H1 (cell line): ENCODE results near the gene PAXX. TPM values are rescaled to one million over a fixed set of nuclear protein-coding genes. Genes with fewer than 3 reads are reported as not detected.

Source experiments
- CTCF ChIA-PET: fragments of 300-600 bp; sonication (Branson Sonifier 250); formaldehyde crosslinking; loops from one replicate; lab custom pipeline; 2021; ENCODE audit not compliant: partially characterized antibody; lab: Charles Lee
- POLR2A ChIA-PET: fragments of 300-600 bp; sonication (Branson Sonifier 250); formaldehyde crosslinking; loops from one replicate; lab custom pipeline; 2021; ENCODE audit warnings: inconsistent platforms; ENCODE audit not compliant: partially characterized antibody; lab: Charles Lee
- DNase-seq, 2 experiments: peaks; one replicate each; pipeline versions ENCODE4 v3.0.0 to v3.0.0-alpha.2; 2010 to 2022; ENCODE audit warnings: low spot score in 2 of 2, low read depth in 1 of 2, mixed read lengths in 1 of 2
- FAIRE-seq: peaks from 2 replicates; lab custom pipeline; 2011; peaks lifted over from hg19 to GRCh38; lab: Jason Lieb, UNC
- H2AFZ ChIP-seq: 2 replicates; pipeline ENCODE4 v1.8.1; 2012; ENCODE audit warnings: low read length, inconsistent platforms
- H2AK5ac ChIP-seq: 2 replicates; pipeline ENCODE4 v1.6.1; 2013; ENCODE audit warnings: low read depth, low read length
- H2BK120ac ChIP-seq: replicated peaks from 2 replicates; pipeline ENCODE3; 2013; ENCODE audit warnings: low read depth, low read length, inconsistent platforms
- H2BK12ac ChIP-seq: 2 replicates; pipeline ENCODE4 v1.6.1; 2013; ENCODE audit warnings: low read depth, low read length
- H2BK15ac ChIP-seq: 2 replicates; pipeline ENCODE4 v1.6.1; 2013; ENCODE audit warnings: low read length
- H2BK20ac ChIP-seq: 2 replicates; pipeline ENCODE4 v1.6.1; 2013; ENCODE audit warnings: low read length
- H2BK5ac ChIP-seq: 2 replicates; pipeline ENCODE4 v1.6.1; 2013; ENCODE audit warnings: low read depth, low read length
- H3K14ac ChIP-seq: 2 replicates; pipeline ENCODE4 v1.6.1; 2013; ENCODE audit warnings: inconsistent platforms; ENCODE audit not compliant: insufficient read length
- H3K18ac ChIP-seq: 2 replicates; pipeline ENCODE4 v1.6.1; 2013; ENCODE audit warnings: low read length; ENCODE audit errors: extremely low read depth
- H3K23ac ChIP-seq: 2 replicates; pipeline ENCODE4 v1.6.1; 2013; ENCODE audit warnings: inconsistent platforms; ENCODE audit not compliant: insufficient read length
- H3K23me2 ChIP-seq: 2 replicates; pipeline ENCODE4 v1.6.1; 2013; ENCODE audit warnings: low read depth, low read length
- H3K27ac ChIP-seq: 2 replicates; pipeline ENCODE4 v1.6.1; 2011; ENCODE audit warnings: low read depth, low read length, inconsistent platforms
- H3K27me3 ChIP-seq, 4 experiments: replicated peaks in 1 of 4; 1 replicate in 1 of 4; 2 replicates in 3 of 4; pipeline versions ENCODE4 v1.6.1 to v1.8.1; 2011 to 2013; ENCODE audit warnings: low read length in 3 of 4, mild to moderate bottlenecking in 3 of 4, inconsistent platforms in 2 of 4, mixed read lengths in 2 of 4, moderate library complexity in 1 of 4; ENCODE audit not compliant: control insufficient read depth in 3 of 4, insufficient read depth in 3 of 4; ENCODE audit errors: extremely low read depth in 1 of 4
- H3K36me3 ChIP-seq, 4 experiments: 2 replicates each; pipeline versions ENCODE4 v1.6.1 to v1.8.1; 2011 to 2013; ENCODE audit warnings: mild to moderate bottlenecking in 4 of 4, low read length in 3 of 4, moderate library complexity in 2 of 4, control low read depth in 1 of 4, inconsistent platforms in 1 of 4; ENCODE audit not compliant: insufficient read depth in 4 of 4, control insufficient read depth in 2 of 4
- H3K4ac ChIP-seq: replicated peaks from 2 replicates; pipeline ENCODE3; 2013; ENCODE audit warnings: low read length, low read depth, mixed read lengths, inconsistent platforms; ENCODE audit not compliant: insufficient read length
- H3K4me1 ChIP-seq, 4 experiments: replicated peaks in 1 of 4; 1 replicate in 1 of 4; 2 replicates in 3 of 4; pipeline versions ENCODE4 v1.6.1 to v1.8.1; 2011 to 2013; ENCODE audit warnings: low read length in 3 of 4, inconsistent platforms in 2 of 4, mixed read lengths in 1 of 4; ENCODE audit not compliant: insufficient read depth in 4 of 4, control insufficient read depth in 3 of 4
- H3K4me2 ChIP-seq, 2 experiments: 2 replicates each; pipeline versions ENCODE4 v1.6.1 to v1.8.1; 2011 to 2013; ENCODE audit warnings: low read depth in 2 of 2, low read length in 2 of 2, control low read depth in 1 of 2, inconsistent platforms in 1 of 2, mild to moderate bottlenecking in 1 of 2; ENCODE audit not compliant: insufficient read depth in 1 of 2
- H3K4me3 ChIP-seq, 4 experiments: fragments of 200-600, 300-600 bp in 1 of 4; sonication (generic), shearing (Covaris generic), sonication (Bioruptor Twin) in 1 of 4; 2 replicates each; pipeline versions ENCODE4 v1.5.1 to v1.8.1; 2011 to 2016; ENCODE audit warnings: low read length in 4 of 4, low read depth in 3 of 4, control low read depth in 2 of 4, inconsistent platforms in 2 of 4, mild to moderate bottlenecking in 2 of 4, mixed read lengths in 1 of 4, moderate library complexity in 1 of 4; ENCODE audit not compliant: insufficient read depth in 2 of 4; ENCODE audit errors: extremely low read depth in 1 of 4
- H3K56ac ChIP-seq: replicated peaks from 2 replicates; pipeline ENCODE3; 2013; ENCODE audit warnings: low read depth, mild to moderate bottlenecking, mixed read lengths, low read length, inconsistent platforms; ENCODE audit not compliant: insufficient read length
- H3K79me1 ChIP-seq: 2 replicates; pipeline ENCODE4 v1.6.1; 2013; ENCODE audit warnings: low read depth, low read length, control low read depth
- H3K79me2 ChIP-seq, 2 experiments: 2 replicates each; pipeline versions ENCODE4 v1.6.1 to v1.8.1; 2012 to 2013; ENCODE audit warnings: low read length in 2 of 2, mild to moderate bottlenecking in 2 of 2, inconsistent platforms in 1 of 2; ENCODE audit not compliant: insufficient read depth in 2 of 2, control insufficient read depth in 1 of 2
- H3K9ac ChIP-seq, 4 experiments: replicated peaks in 1 of 4; 1 replicate in 1 of 4; 2 replicates in 3 of 4; pipeline versions ENCODE4 v1.6.1 to v1.8.1; 2011 to 2013; ENCODE audit warnings: low read depth in 3 of 4, low read length in 3 of 4, control low read depth in 2 of 4, mild to moderate bottlenecking in 2 of 4, moderate library complexity in 2 of 4, inconsistent platforms in 1 of 4; ENCODE audit errors: extremely low read depth in 1 of 4
- H3K9me3 ChIP-seq, 2 experiments: 2 replicates each; pipeline versions ENCODE4 v1.6.1 to v1.8.1; 2012 to 2013; ENCODE audit warnings: mild to moderate bottlenecking in 2 of 2, moderate library complexity in 2 of 2, control low read depth in 1 of 2, inconsistent platforms in 1 of 2, low read depth in 1 of 2, low read length in 1 of 2, mixed read lengths in 1 of 2; ENCODE audit not compliant: insufficient read depth in 2 of 2
- H4K20me1 ChIP-seq, 2 experiments: replicated peaks in 1 of 2; 2 replicates each; pipeline versions ENCODE3 to v1.8.1; 2011 to 2013; ENCODE audit warnings: inconsistent platforms in 2 of 2, low read length in 2 of 2, mild to moderate bottlenecking in 1 of 2; ENCODE audit not compliant: insufficient read depth in 2 of 2, control insufficient read depth in 1 of 2
- H4K5ac ChIP-seq: 2 replicates; pipeline ENCODE4 v1.6.1; 2013; ENCODE audit warnings: low read length, low read depth, mixed read lengths, inconsistent platforms; ENCODE audit not compliant: insufficient read length
- H4K8ac ChIP-seq: 2 replicates; pipeline ENCODE4 v1.8.0; 2013; ENCODE audit warnings: mild to moderate bottlenecking, moderate library complexity, low read length, inconsistent platforms; ENCODE audit not compliant: insufficient read depth; ENCODE audit errors: extremely low read depth
- H4K91ac ChIP-seq: replicated peaks from 2 replicates; pipeline ENCODE3; 2013; ENCODE audit warnings: low read length, mixed read lengths, inconsistent platforms; ENCODE audit not compliant: insufficient read length
- BCL11A ChIP-seq, 2 experiments: IDR thresholded peaks; one replicate each; pipeline ENCODE4 v1.6.1; 2011; ENCODE audit warnings: low read depth in 2 of 2, low read length in 2 of 2, mild to moderate bottlenecking in 2 of 2
- GABPA ChIP-seq: IDR thresholded peaks from 2 replicates; pipeline ENCODE4 v1.6.1; 2011; ENCODE audit warnings: mild to moderate bottlenecking, low read length, moderate library complexity, borderline replicate concordance; ENCODE audit not compliant: insufficient read depth
- KDM4A ChIP-seq: IDR thresholded peaks from one replicate; pipeline ENCODE4 v1.7.1; 2012; ENCODE audit warnings: low read depth, mild to moderate bottlenecking, moderate library complexity, low read length, inconsistent platforms; ENCODE audit not compliant: severe bottlenecking
- NANOG ChIP-seq: IDR thresholded peaks from 2 replicates; pipeline ENCODE4 v1.6.1; 2011; ENCODE audit warnings: low read length, low read depth, mild to moderate bottlenecking, inconsistent platforms; ENCODE audit not compliant: insufficient read depth, poor library complexity, severe bottlenecking
- POU5F1 ChIP-seq: IDR thresholded peaks from 2 replicates; pipeline ENCODE4 v1.6.1; 2011; ENCODE audit warnings: low read depth, mild to moderate bottlenecking, low read length, moderate library complexity
- SAP30 ChIP-seq: fragments of 300-600 bp; sonication (generic); IDR thresholded peaks from 2 replicates; pipeline ENCODE4 v1.7.1; 2012; ENCODE audit warnings: low read length, moderate library complexity, mild to moderate bottlenecking, inconsistent platforms; ENCODE audit not compliant: insufficient read depth, insufficient replicate concordance
- SP4 ChIP-seq: IDR thresholded peaks from 2 replicates; pipeline ENCODE4 v1.6.1; 2012; ENCODE audit warnings: low read length, inconsistent platforms
- TEAD4 ChIP-seq: IDR thresholded peaks from 2 replicates; pipeline ENCODE4 v1.6.1; 2012; ENCODE audit warnings: low read depth, low read length, inconsistent platforms, mixed read lengths
- WGBS, 2 experiments: shearing (Covaris generic) in 1 of 2; methylation state at CpG; one replicate each; pipeline versions ENCODE4 v1.1.6 to v1.1.7; 2013 to 2015; ENCODE audit warnings: low lambda C conversion rate in 2 of 2, mixed read lengths in 2 of 2, inconsistent platforms in 1 of 2, low coverage in 1 of 2, missing lambda C conversion rate in 1 of 2; ENCODE audit not compliant: insufficient replicate concordance in 2 of 2, insufficient coverage in 1 of 2, insufficient read length in 1 of 2; ENCODE audit errors: extremely low coverage in 1 of 2, missing lambda C conversion rate in 1 of 2; 5-methylcytosine and 5-hydroxymethylcytosine counted together
- polyA plus RNA-seq, 7 experiments: library from polyadenylated mRNA; depleted of rRNA in 3 of 7; stranded (reverse) in 5 of 7; unstranded in 2 of 7; fragments of >200 nt in 5 of 7; fragments of 200-250 nt in 2 of 7; gene quantifications; 1 replicate in 5 of 7; 2 replicates in 1 of 7; 4 replicates in 1 of 7; pipeline versions ENCODE4 v1.2.1 to v1.2.3, GENCODE V29; 2011 to 2013; ENCODE audit warnings: missing spikeins in 2 of 7, mixed read lengths in 2 of 7
- total RNA-seq: library from RNA; stranded (reverse); fragmentation: NEBNext Ultra II Directional; extraction: Animal tissue kit (Norgen Biotek cat#: 25700); gene quantifications from 2 replicates; pipeline ENCODE4 v1.2.1, GENCODE V29; 2021
- TF ChIP-seq, protein P1 (sequence below): IDR thresholded peaks from 2 replicates; pipeline ENCODE4 v1.6.1; 2012; ENCODE audit warnings: inconsistent platforms

The PAXX gene
- total and polyA plus RNA-seq, 2 of the 8 experiments (the other 6 are each of a cell fraction or from before 2014, with no cell fraction given), result 43.4 to 45.9 TPM

- Histone ChIP-seq H3K23me2 (peaks cover 4% of the 10 kb centered on the region; the same call in 1 of the 2 replicates), H3K79me2 (no peaks in the 10 kb centered on the region), H2BK20ac (no peak within 1 kb of the TSS), H3K79me1 (no peaks in the 10 kb centered on the region), H3K18ac (peak within 1 kb of the TSS; percentile 60), H2BK15ac (peak within 1 kb of the TSS; percentile 88; the same call in 1 of the 2 replicates), H3K4me3 (peak within 1 kb of the TSS; percentile 37 to 78 (median 46)), H2BK120ac (no peak within 1 kb of the TSS), H3K9me3 (no peaks in the 10 kb centered on the region), H3K27me3 (peaks cover 1 to 27% (median 15%) of the 10 kb centered on the region in 4 experiments; a peak in 6 of 7 replicates), H3K36me3 (no peaks in the 10 kb centered on the region), H4K8ac (peak within 1 kb of the TSS; percentile 46), H3K14ac (no peak within 1 kb of the TSS), H2AK5ac (no peak within 1 kb of the TSS), H3K4me1 (peaks cover 0 to 11% (median 3%) of the 10 kb centered on the region in 4 experiments; a peak in 5 of 7 replicates), H2AFZ (peak within 1 kb of the TSS; percentile 82; the same call in 1 of the 2 replicates), H4K91ac (peak within 1 kb of the TSS; percentile 59), H3K9ac (no peak within 1 kb of the TSS; a peak in 2 of 7 replicates), H3K4ac (peak within 1 kb of the TSS; percentile 80), H2BK5ac (no peak within 1 kb of the TSS), H4K20me1 (peaks cover 0 to 4% of the 10 kb centered on the region in 2 experiments), H4K5ac (no peak within 1 kb of the TSS), H3K27ac (no peak within 1 kb of the TSS), H3K23ac (no peak within 1 kb of the TSS), H2BK12ac (no peak within 1 kb of the TSS; the same call in 1 of the 2 replicates), H3K56ac (no peak within 1 kb of the TSS), H3K4me2 (peak within 1 kb of the TSS; percentile 39 to 91)
- POLR2A ChIA-PET, result interaction anchor here (1.2 kb wide), 1 partner anchor 213 kb away, joined by 3 read pairs; the partner anchor contains the start of gene TUBB4B
- CTCF ChIA-PET, result interaction anchor here (0.8 to 8.5 kb wide), 26 partner anchors 7 to 234 kb away, joined by 3 to 110 read pairs (median 10); partner anchors contain the start of genes AJM1, C8G, CLIC3 and LCNL1
- no peak for DNase-seq
- no peak for FAIRE-seq
- 38% methylated on average over 16 of the region's 95 CpGs; no CpG with 5 or more reads in 1 of the 2 experiments for WGBS, 2 experiments
- no peak for TF ChIP-seq POU5F1
- TF ChIP-seq SAP30, result no peak
- TF ChIP-seq TEAD4, result no peak
- TF ChIP-seq KDM4A, result no peak
- TF ChIP-seq, protein P1, sequence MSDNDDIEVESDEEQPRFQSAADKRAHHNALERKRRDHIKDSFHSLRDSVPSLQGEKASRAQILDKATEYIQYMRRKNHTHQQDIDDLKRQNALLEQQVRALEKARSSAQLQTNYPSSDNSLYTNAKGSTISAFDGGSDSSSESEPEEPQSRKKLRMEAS, result peak; percentile 7; the same call in 1 of the 2 replicates
- TF ChIP-seq GABPA, result peak; percentile 60; the same call in 1 of the 2 replicates
- no peak for TF ChIP-seq SP4
- no peak for TF ChIP-seq NANOG
- TF ChIP-seq BCL11A (IDR thresholded peaks at IDR 0.05; ENCODE audit: low read depth in 2 of 2, low read length in 2 of 2), result no peak
These were observed 35.4 kb downstream of the PAXX start, which contains the start of gene ABCA2 for GRCh38 chr9:137027369-137028262. ABCA2 (minus strand) TSS chr9:137028237; CDS start chr9:137028140, 97 bp downstream.
